Heart right ventricle (tissue), 16 donors: Measurements from ENCODE around the gene GSN. TPM values are rescaled to one million over a fixed set of nuclear protein-coding genes. Genes with fewer than 3 reads are reported as not detected.
A peak's percentile ranks its signal among the peaks of the same experiment; 100 is the strongest.

Experiments used
- ATAC-seq, 8 donors: fragments of 200-7000 bp; cut with Tn5 transposase; one replicate each; pipeline ENCODE4 v1.9.1; 2020; ENCODE audit warnings: mild to moderate bottlenecking in 8 of 8, moderate library complexity in 8 of 8, moderate number of reproducible peaks in 1 of 8
- DNase-seq, 2 donors: peaks; one replicate each; pipeline ENCODE4 v3.0.0-alpha.2; 2020
- H3K27ac ChIP-seq, 10 donors: fragments of 200-600 bp; sonication (generic) in 2 of 10; one replicate each; pipeline versions ENCODE4 v1.5.0 to v1.8.0; 2020 to 2022; ENCODE audit warnings: mild to moderate bottlenecking in 3 of 10
- H3K27me3 ChIP-seq, 7 donors: fragments of 200-600 bp; one replicate each; pipeline ENCODE4 v1.8.0; 2021 to 2022; ENCODE audit warnings: mild to moderate bottlenecking in 2 of 7
- H3K36me3 ChIP-seq, 9 donors: fragments of 200-600 bp; sonication (generic) in 1 of 9; one replicate each; pipeline versions ENCODE4 v1.5.0 to v1.8.0; 2020 to 2022; ENCODE audit warnings: mild to moderate bottlenecking in 2 of 9
- H3K4me1 ChIP-seq, 9 donors: fragments of 200-600 bp; sonication (generic) in 1 of 9; one replicate each; pipeline versions ENCODE4 v1.5.0 to v1.8.0; 2020 to 2022; ENCODE audit warnings: mild to moderate bottlenecking in 4 of 9
- H3K4me3 ChIP-seq, 10 donors: fragments of 200-600 bp; sonication (generic) in 2 of 10; one replicate each; pipeline versions ENCODE4 v1.5.0 to v1.8.0; 2020 to 2022; ENCODE audit warnings: mild to moderate bottlenecking in 7 of 10, moderate library complexity in 2 of 10
- H3K9me3 ChIP-seq, 11 donors: fragments of 200-600 bp in 10 of 11; sonication (generic) in 2 of 11; one replicate each; pipeline versions ENCODE4 v1.5.0 to v1.8.0; 2013 to 2022; ENCODE audit warnings: mild to moderate bottlenecking in 2 of 11, control low read depth in 1 of 11, moderate library complexity in 1 of 11
- CTCF ChIP-seq, 9 donors: fragments of 200-600 bp; sonication (generic) in 2 of 9; IDR thresholded peaks; one replicate each; pipeline versions ENCODE4 v1.5.0 to v1.8.0; 2021 to 2022; ENCODE audit warnings: antibody characterized with exemption in 9 of 9, mild to moderate bottlenecking in 5 of 9, moderate library complexity in 1 of 9
- WGBS, 2 donors: extraction: QIAGEN DNeasy Blood & Tissue Kit; methylation state at CpG; one replicate each; pipeline ENCODE4 v1.1.7; 2013; ENCODE audit warnings: inconsistent platforms in 1 of 2; 5-methylcytosine and 5-hydroxymethylcytosine counted together
- intact Hi-C, 10 donors: fragments of 100-400 bp; cut with DNase I; formaldehyde crosslinking; loops; one replicate each; pipeline versions ENCODE4 v1.11.1 to v1.14.2; 2022
- polyA plus RNA-seq, 2 donors: library from polyadenylated mRNA; stranded (reverse); fragments of 200-250 nt; gene quantifications; one replicate each; pipeline ENCODE4 v1.2.3, GENCODE V29; 2013
- total RNA-seq, 10 donors: library from RNA; stranded (reverse); fragmentation: NEBNext Ultra II Directional in 3 of 10; extraction: Animal tissue kit (Norgen Biotek cat#: 25700) in 3 of 10; gene quantifications; one replicate each; pipeline versions ENCODE4 v1.2.1 to v1.2.4, GENCODE V29; 2021 to 2023
- donor health status: Arrhythmogenic right ventricular cardiomyopathy.
- donor health status: ischemic (EF 13 %, LVEDD 7.1; RV severe dilation, severe dysfunction).
- donor health status: healthy with polysubstance abuse.
- donor health status: DM: no; HTN: yes; CAD: no.
- donor health status: DM: no; HTN: no; CAD: no.
- donor health status: ischemic (EF 25% LVEDD 6.9; RV normal size, moderate dysfunction).
- donor health status: ischemic (EF 25% LVEDD 5.7; RV mildly dilated, moderate dysfunction).
- donor health status: healthy.
- donor health status: DM: yes; HTN: yes; CAD: no.
- donor health status: Ischemic cardiomyopathy.
- donor health status: ischemic (EF 35%, LVEDD 5.7; RV mildly dilated, moderate dysfunction).
- donor health status: nonischemic (EF 11% LVEDD 7.7; RV severe dilation, severe dysfunction).
- donor health status: DM: yes; HTN: yes; CAD: no.
- donor health status: PGD.
- donor health status: ischemic (EF 29% LVEDD 5.4; RV normal size, mild dysfunction).
- donor health status: nonischemic (EF 23%, LVEDD 6.1; RV moderate dilation, normal function).

Gene GSN
- total and polyA plus RNA-seq, 12 donors: 360 to 861 (median 668) TPM

- intact Hi-C loops: loop anchor here in 5 of 10 donors (2.0 to 5.0 kb wide), 4 partner anchors 16 to 90 kb away; partner anchors contain the start of gene STOM (in 1 of the 5)
- WGBS, 2 donors: 52 to 57% methylated on average over 13 of the region's 13 CpGs
- TF ChIP-seq CTCF (IDR thresholded peaks at IDR 0.05): no peak
- Histone ChIP-seq H3K4me1 (peaks cover 68 to 100% (median 100%) of the 10 kb centered on the region in 9 donors), H3K9me3 (no peaks in the 10 kb centered on the region), H3K27ac (peak overlapping the region; percentile 93 to 100 (median 98)), H3K36me3 (peaks cover 0 to 4% (median 0%) of the 10 kb centered on the region in 9 donors), H3K27me3 (no peaks in the 10 kb centered on the region), H3K4me3 (peak overlapping the region in 2 of 10 donors; percentile 13 to 15)
- DNase-seq (peak in 1 of 2 donors; percentile 80), ATAC-seq (peak in 7 of 8 donors; percentile 0 to 26 (median 9))
Observed at GRCh38 chr9:121282277-121283079, 14.5 kb downstream of the GSN start.

GRCh38 chr9:121283080-121283398, 15.1 kb downstream of the GSN start:
- peaks cover 72 to 100% (median 100%) of the 10 kb centered on the region in 9 donors for H3K4me1 ChIP-seq
- no peaks in the 10 kb centered on the region for H3K27me3 ChIP-seq
- H3K36me3 ChIP-seq: peaks cover 0 to 5% (median 0%) of the 10 kb centered on the region in 9 donors
- H3K4me3 ChIP-seq: no peak overlapping the region
- TF ChIP-seq CTCF (IDR thresholded peaks at IDR 0.05): no peak
- 79 to 86% methylated on average over 2 of the region's 2 CpGs for WGBS, 2 donors
- no peaks in the 10 kb centered on the region for H3K9me3 ChIP-seq
- H3K27ac ChIP-seq: peak overlapping the region; percentile 93 to 100 (median 98)
- ATAC-seq (no peak), DNase-seq (no peak)
- intact Hi-C loops: loop anchor here in 5 of 10 donors (2.0 to 5.0 kb wide), 4 partner anchors 16 to 89 kb away; partner anchors contain the start of gene STOM (in 1 of the 5)

- Histone ChIP-seq H3K4me1 (peaks cover 79 to 100% (median 100%) of the 10 kb centered on the region in 9 donors), H3K4me3 (no peak overlapping the region), H3K9me3 (no peaks in the 10 kb centered on the region), H3K36me3 (peaks cover 0 to 10% (median 0%) of the 10 kb centered on the region in 9 donors), H3K27me3 (no peaks in the 10 kb centered on the region), H3K27ac (peak overlapping the region; percentile 93 to 100 (median 98))
- intact Hi-C loops: loop anchor here in 6 of 10 donors (2.0 to 5.0 kb wide), 4 partner anchors 15 to 88 kb away; partner anchors contain the start of gene STOM (in 1 of the 6)
- no peak for DNase-seq
- WGBS, 2 donors: 46 to 57% methylated on average over 11 of the region's 11 CpGs
- TF ChIP-seq CTCF (IDR thresholded peaks at IDR 0.05): no peak
- ATAC-seq: no peak
Observed at GRCh38 chr9:121283856-121284732, 16.1 kb downstream of the GSN start.
